Measurements from ENCODE around the gene BTNL9.

GRCh38 chr5:181088289-181088688 is 48.2 kb downstream of the BTNL9 start:
- TF ChIP-seq CTCF (conservative IDR thresholded peaks at IDR 0.05; ENCODE audit: low read depth, low read length) (peak; percentile 66), EZH2 (IDR thresholded peaks at IDR 0.05; ENCODE audit: low read length, unreplicated experiment) (no peak)

Measured in PC-3 (cell line).